HG02981 (cell line): ENCODE measurements around the gene RPS16.

ENCODE experiments used
- ATAC-seq: cut with Tn5 transposase; IDR thresholded peaks from one replicate; pipeline ENCODE4 v1.9.1; 2021; ENCODE audit warnings: mild to moderate bottlenecking, moderate library complexity; ENCODE audit not compliant: unreplicated experiment

The RPS16 gene

GRCh38 chr19:39408392-39409207, 27.1 kb downstream of the RPS16 start:
- no peak for ATAC-seq

GRCh38 chr19:39407660-39408391, 27.9 kb downstream of the RPS16 start:
- ATAC-seq = no peak

- no peak for ATAC-seq
Measured at GRCh38 chr19:39407410-39407659, 28.4 kb downstream of the RPS16 start.

- peak; percentile 16 for ATAC-seq
Measured at GRCh38 chr19:39406656-39407409, 28.9 kb downstream of the RPS16 start, which contains the start of gene ZFP36. TSS of gene ZFP36 (plus strand) at chr19:39406847. CDS start at chr19:39406905, 58 bp downstream.

- no peak for ATAC-seq
Measured at GRCh38 chr19:39405958-39406655, 29.6 kb downstream of the RPS16 start.

GRCh38 chr19:39405261-39405957, 30.3 kb downstream of the RPS16 start:
- no peak for ATAC-seq

GRCh38 chr19:39403331-39404312, 32.1 kb downstream of the RPS16 start:
- peak; percentile 25 for ATAC-seq

- no peak for ATAC-seq
Measured at GRCh38 chr19:39402346-39403300, 33.1 kb downstream of the RPS16 start.

GRCh38 chr19:39401549-39402345, 34.0 kb downstream of the RPS16 start:
- ATAC-seq = no peak

GRCh38 chr19:39401070-39401548, 34.6 kb downstream of the RPS16 start:
- ATAC-seq = no peak

GRCh38 chr19:39400061-39400460, 35.7 kb downstream of the RPS16 start:
- ATAC-seq = no peak

GRCh38 chr19:39399668-39400050, 36.1 kb downstream of the RPS16 start:
- ATAC-seq = no peak

- ATAC-seq = no peak
Measured at GRCh38 chr19:39398297-39398864, 37.4 kb downstream of the RPS16 start.

GRCh38 chr19:39397360-39398296, 38.1 kb downstream of the RPS16 start:
- peak; percentile 39 for ATAC-seq

- peak; percentile 88 for ATAC-seq
Measured at GRCh38 chr19:39390751-39391437, 44.9 kb downstream of the RPS16 start, which contains the start of the genes MED29 and PAF1. TSS of gene MED29 (plus strand) at chr19:39391378. CDS start at chr19:39391423, 45 bp downstream. TSS of gene PAF1 (minus strand) at chr19:39391106. CDS start at chr19:39390864, 242 bp downstream.
